Esophagus muscularis mucosa (tissue), 3 donors: ENCODE results near the gene SH3YL1.

Experiments used
- POLR2A ChIP-seq: fragments of 450-650 bp; IDR thresholded peaks from one replicate; pipeline ENCODE4 v1.6.1; 2017; ENCODE audit warnings: antibody characterized with exemption, moderate library complexity, mild to moderate bottlenecking, low read depth
- POLR2AphosphoS5 ChIP-seq, 2 donors: sonication (generic); formaldehyde crosslinking; IDR thresholded peaks; one replicate each; pipeline ENCODE4 v1.6.1; 2017; ENCODE audit warnings: antibody characterized with exemption in 2 of 2
- TF ChIP-seq, protein P1 (sequence below), 3 experiments: fragments of 200-600 bp in 2 of 3; fragments of 450-650 bp in 1 of 3; sonication (generic) in 2 of 3; IDR thresholded peaks; one replicate each; pipeline ENCODE4 v1.5.1; 2017 to 2019; ENCODE audit warnings: antibody characterized with exemption in 3 of 3, mild to moderate bottlenecking in 2 of 3, moderate library complexity in 1 of 3

DNA sequence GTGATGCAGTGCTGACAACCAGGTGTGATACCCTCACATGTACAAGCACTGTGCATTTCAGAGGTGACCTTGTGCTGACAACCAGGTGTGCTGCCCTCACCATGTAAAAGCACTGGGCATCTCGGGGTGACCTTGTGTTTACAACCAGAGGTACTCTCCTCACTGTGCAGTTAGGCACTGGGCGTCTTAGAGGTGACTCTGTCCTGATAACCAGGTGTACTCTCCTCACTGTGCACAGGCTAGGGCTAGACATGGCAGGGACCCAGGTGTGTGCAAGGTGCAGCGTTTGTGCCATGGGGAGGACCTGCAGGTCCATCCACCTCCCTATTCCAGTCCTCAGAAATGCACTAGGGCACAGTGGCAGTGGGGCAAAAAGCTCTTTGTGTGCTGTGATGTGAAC, 32.5 kb upstream of the SH3YL1 start:
- TF ChIP-seq POLR2A (no peak), POLR2AphosphoS5 (IDR thresholded peaks at IDR 0.05) (no peak)
- TF ChIP-seq, protein P1, sequence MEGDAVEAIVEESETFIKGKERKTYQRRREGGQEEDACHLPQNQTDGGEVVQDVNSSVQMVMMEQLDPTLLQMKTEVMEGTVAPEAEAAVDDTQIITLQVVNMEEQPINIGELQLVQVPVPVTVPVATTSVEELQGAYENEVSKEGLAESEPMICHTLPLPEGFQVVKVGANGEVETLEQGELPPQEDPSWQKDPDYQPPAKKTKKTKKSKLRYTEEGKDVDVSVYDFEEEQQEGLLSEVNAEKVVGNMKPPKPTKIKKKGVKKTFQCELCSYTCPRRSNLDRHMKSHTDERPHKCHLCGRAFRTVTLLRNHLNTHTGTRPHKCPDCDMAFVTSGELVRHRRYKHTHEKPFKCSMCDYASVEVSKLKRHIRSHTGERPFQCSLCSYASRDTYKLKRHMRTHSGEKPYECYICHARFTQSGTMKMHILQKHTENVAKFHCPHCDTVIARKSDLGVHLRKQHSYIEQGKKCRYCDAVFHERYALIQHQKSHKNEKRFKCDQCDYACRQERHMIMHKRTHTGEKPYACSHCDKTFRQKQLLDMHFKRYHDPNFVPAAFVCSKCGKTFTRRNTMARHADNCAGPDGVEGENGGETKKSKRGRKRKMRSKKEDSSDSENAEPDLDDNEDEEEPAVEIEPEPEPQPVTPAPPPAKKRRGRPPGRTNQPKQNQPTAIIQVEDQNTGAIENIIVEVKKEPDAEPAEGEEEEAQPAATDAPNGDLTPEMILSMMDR (IDR thresholded peaks at IDR 0.05), result no peak
